OCI-LY1 (cell line): ENCODE results near the gene COL16A1.

ENCODE experiments used
- CTCF ChIP-seq: fragments of 200-600 bp; sonication (generic), shearing (Covaris generic); IDR thresholded peaks from 2 replicates; pipeline ENCODE4 v1.5.1; 2017; ENCODE audit warnings: mild to moderate bottlenecking, antibody characterized with exemption, low read length, moderate library complexity, mixed read lengths
- EZH2 ChIP-seq: fragments of 200-600 bp; sonication (generic), shearing (Covaris generic); IDR thresholded peaks from 2 replicates; pipeline ENCODE4 v1.8.0; 2017; ENCODE audit warnings: borderline replicate concordance, mixed run types, mild to moderate bottlenecking, antibody characterized with exemption, low read length, moderate library complexity, mixed read lengths

DNA sequence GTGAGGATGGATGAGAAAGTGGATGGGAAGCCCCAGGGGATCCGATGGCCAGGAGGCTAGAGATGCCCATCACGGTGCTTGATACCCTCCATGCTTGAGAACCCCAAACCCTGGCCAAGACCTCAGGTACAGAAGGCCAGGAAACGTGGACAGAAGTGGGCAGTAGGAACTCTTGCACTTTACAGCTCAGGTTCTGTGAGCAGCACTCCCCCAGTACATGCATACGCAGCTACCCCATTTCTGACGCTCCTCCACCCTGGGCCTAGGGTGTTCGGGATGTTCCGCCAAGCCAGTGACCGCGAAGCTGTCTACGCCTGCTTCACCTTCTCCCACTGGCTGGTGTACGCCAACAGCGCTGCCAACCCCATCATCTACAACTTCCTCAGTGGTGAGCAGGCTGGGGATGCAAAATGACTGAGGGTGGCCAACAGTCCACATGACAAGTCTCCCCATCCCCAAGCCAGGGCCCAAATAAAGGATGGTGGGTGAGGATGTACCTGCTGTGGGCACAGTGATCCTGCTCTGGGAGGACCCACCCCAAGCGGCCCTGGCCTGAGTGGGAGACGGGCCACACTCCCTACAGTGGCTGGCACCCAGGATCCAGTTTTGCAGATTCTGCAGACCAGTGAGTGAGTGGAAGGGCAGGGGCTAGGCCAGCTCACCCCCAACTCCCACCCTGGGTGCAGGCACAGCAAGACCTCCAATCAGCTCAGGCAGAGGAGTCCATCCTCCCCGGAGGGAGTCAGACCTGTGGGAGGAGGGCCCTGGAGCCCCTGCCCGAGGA, 78.9 kb downstream of the COL16A1 start:
- TF ChIP-seq CTCF = no peak
- no peak for TF ChIP-seq EZH2
